IMR-90 (cell line): ENCODE results near the gene ZNF213. TPM values are rescaled to one million over a fixed set of nuclear protein-coding genes. Genes with fewer than 3 reads are reported as not detected.

Experiments
- ATAC-seq: fragments of 200-7000 bp; cut with Tn5 transposase; 2 replicates; pipeline ENCODE4 v1.9.1; 2020; ENCODE audit warnings: low read depth, mild to moderate bottlenecking, moderate library complexity
- BruUV-seq: library from RNA; stranded (reverse); fragments of 400-500 nt; replicated peaks from 2 replicates; lab custom pipeline; 2021; lab: Mats Ljungman, UMichigan
- CTCF ChIA-PET: fragments of 300-600 bp; formaldehyde crosslinking; extraction: SDS; loops from one replicate; lab custom pipeline; 2021; ENCODE audit warnings: antibody characterized with exemption; lab: Yijun Ruan, JAX
- POLR2A ChIA-PET: fragments of 300-600 bp; sonication (Branson Sonifier 250); formaldehyde crosslinking; loops from one replicate; lab custom pipeline; 2022; ENCODE audit warnings: antibody characterized with exemption; ENCODE audit not compliant: unreplicated experiment; lab: Charles Lee
- DNase-seq: peaks from one replicate; pipeline ENCODE4 v3.0.0; 2013
- H2AFZ ChIP-seq: replicated peaks from 2 replicates; pipeline ENCODE3; 2013; ENCODE audit warnings: low read length, mild to moderate bottlenecking; ENCODE audit not compliant: poor library complexity
- H2AK5ac ChIP-seq: 2 replicates; pipeline ENCODE4 v1.6.1; 2013; ENCODE audit warnings: low read depth, low read length, inconsistent platforms
- H2AK9ac ChIP-seq: replicated peaks from 2 replicates; pipeline ENCODE3; 2013; ENCODE audit warnings: mild to moderate bottlenecking, low read depth, low read length, moderate library complexity; ENCODE audit not compliant: poor library complexity
- H2BK120ac ChIP-seq: 2 replicates; pipeline ENCODE4 v1.6.1; 2013; ENCODE audit warnings: low read depth, low read length, inconsistent platforms
- H2BK15ac ChIP-seq: 3 replicates; pipeline ENCODE4 v1.6.1; 2013; ENCODE audit warnings: low read depth, low read length, inconsistent platforms
- H2BK20ac ChIP-seq: 2 replicates; pipeline ENCODE4 v1.6.1; 2013; ENCODE audit warnings: low read depth, mild to moderate bottlenecking, inconsistent platforms, low read length, moderate library complexity
- H2BK5ac ChIP-seq: 2 replicates; pipeline ENCODE4 v1.6.1; 2013; ENCODE audit warnings: mild to moderate bottlenecking, low read depth, low read length, inconsistent platforms; ENCODE audit not compliant: poor library complexity, severe bottlenecking
- H3K14ac ChIP-seq: replicated peaks from 2 replicates; pipeline ENCODE4 v1.6.1; 2013; ENCODE audit warnings: low read depth, low read length, inconsistent platforms
- H3K18ac ChIP-seq: 2 replicates; pipeline ENCODE4 v1.6.1; 2013; ENCODE audit warnings: low read depth, low read length, control low read depth
- H3K23ac ChIP-seq: 2 replicates; pipeline ENCODE4 v1.6.1; 2013; ENCODE audit warnings: low read depth, low read length, inconsistent platforms
- H3K27ac ChIP-seq: 2 replicates; pipeline ENCODE4 v1.5.1; 2013; ENCODE audit warnings: mild to moderate bottlenecking, control low read depth, low read length; ENCODE audit not compliant: insufficient read depth
- H3K27me3 ChIP-seq: 2 replicates; pipeline ENCODE4 v1.6.1; 2013; ENCODE audit warnings: low read length; ENCODE audit not compliant: control insufficient read depth, insufficient read depth
- H3K36me3 ChIP-seq: 2 replicates; pipeline ENCODE4 v1.6.1; 2013; ENCODE audit warnings: low read length, mixed read lengths; ENCODE audit not compliant: control insufficient read depth, insufficient read depth
- H3K4ac ChIP-seq: 2 replicates; pipeline ENCODE4 v1.6.1; 2013; ENCODE audit warnings: low read depth, low read length, inconsistent platforms
- H3K4me1 ChIP-seq: 2 replicates; pipeline ENCODE4 v1.6.1; 2013; ENCODE audit warnings: low read length, mixed read lengths; ENCODE audit not compliant: control insufficient read depth, insufficient read depth
- H3K4me2 ChIP-seq: 2 replicates; pipeline ENCODE4 v1.6.1; 2013; ENCODE audit warnings: low read depth, mild to moderate bottlenecking, control low read depth, low read length, moderate library complexity
- H3K4me3 ChIP-seq: 2 replicates; pipeline ENCODE4 v1.5.1; 2013; ENCODE audit warnings: low read depth, mild to moderate bottlenecking, control low read depth, low read length, moderate library complexity; ENCODE audit not compliant: insufficient read depth
- H3K56ac ChIP-seq: 2 replicates; pipeline ENCODE4 v1.6.1; 2013; ENCODE audit warnings: low read length, inconsistent platforms; ENCODE audit not compliant: insufficient read depth; ENCODE audit errors: extremely low read depth
- H3K79me1 ChIP-seq, 2 experiments: 2 replicates each; pipeline ENCODE4 v1.6.1; 2013; ENCODE audit warnings: low read length in 2 of 2, inconsistent platforms in 1 of 2, low read depth in 1 of 2
- H3K9ac ChIP-seq: 2 replicates; pipeline ENCODE4 v1.6.1; 2013; ENCODE audit warnings: low read depth, low read length, control low read depth
- H3K9me1 ChIP-seq: 2 replicates; pipeline ENCODE4 v1.6.1; 2013; ENCODE audit warnings: low read length, inconsistent platforms; ENCODE audit not compliant: insufficient read depth
- H3K9me3 ChIP-seq: 2 replicates; pipeline ENCODE4 v1.6.1; 2013; ENCODE audit warnings: low read length; ENCODE audit not compliant: control insufficient read depth, insufficient read depth
- H4K20me1 ChIP-seq: 2 replicates; pipeline ENCODE4 v1.6.1; 2013; ENCODE audit warnings: low read length, inconsistent platforms; ENCODE audit not compliant: insufficient read depth
- H4K5ac ChIP-seq: 2 replicates; pipeline ENCODE4 v1.6.1; 2013; ENCODE audit warnings: mild to moderate bottlenecking, low read depth, low read length, control low read depth
- H4K8ac ChIP-seq, 2 experiments: 2 replicates each; pipeline ENCODE4 v1.6.1; 2013; ENCODE audit warnings: low read depth in 2 of 2, low read length in 2 of 2, control low read depth in 1 of 2, inconsistent platforms in 1 of 2
- H4K91ac ChIP-seq: 2 replicates; pipeline ENCODE4 v1.6.1; 2013; ENCODE audit warnings: low read depth, low read length, inconsistent platforms; ENCODE audit not compliant: insufficient read depth
- BHLHE40 ChIP-seq: fragments of 150-350 bp; IDR thresholded peaks from 2 replicates; pipeline ENCODE4 v1.6.1; 2016; ENCODE audit warnings: mild to moderate bottlenecking, low read depth, low read length
- CEBPB ChIP-seq: IDR thresholded peaks from 2 replicates; pipeline ENCODE4 v1.6.1; 2012; ENCODE audit warnings: low read depth, low read length, improper control_type of control experiment
- CHD1 ChIP-seq: IDR thresholded peaks from 2 replicates; pipeline ENCODE4 v1.6.1; 2012; ENCODE audit warnings: low read depth, low read length, improper control_type of control experiment
- CTCF ChIP-seq: conservative IDR thresholded peaks from 2 replicates; pipeline ENCODE4 v1.5.1; 2012; ENCODE audit warnings: mild to moderate bottlenecking, low read depth, low read length, improper control_type of control experiment
- MAFK ChIP-seq: IDR thresholded peaks from 2 replicates; pipeline ENCODE4 v1.6.1; 2012; ENCODE audit warnings: low read depth, low read length, improper control_type of control experiment
- MAZ ChIP-seq: IDR thresholded peaks from 2 replicates; pipeline ENCODE4 v1.6.1; 2012; ENCODE audit warnings: low read depth, mild to moderate bottlenecking, low read length, improper control_type of control experiment, moderate library complexity, borderline replicate concordance
- POLR2A ChIP-seq: IDR thresholded peaks from 2 replicates; pipeline ENCODE4 v1.6.1; 2012; ENCODE audit warnings: mild to moderate bottlenecking, low read depth, low read length
- WGBS, 2 experiments: methylation state at CpG; one replicate each; pipeline versions ENCODE4 v1.1.5 to v1.1.7; 2013; ENCODE audit warnings: missing lambda C conversion rate in 2 of 2; ENCODE audit not compliant: insufficient read length in 1 of 2; ENCODE audit errors: extremely low coverage in 2 of 2; 5-methylcytosine and 5-hydroxymethylcytosine counted together
- dilution Hi-C: fragments of 300-500 bp; cut with HindIII; formaldehyde crosslinking; loops from one replicate; pipeline ENCODE4 v1.14.3; 2018; ENCODE audit warnings: low sequenced_read_pairs; ENCODE audit not compliant: unreplicated experiment
- in situ Hi-C: fragments of 300-500 bp; cut with MboI; formaldehyde crosslinking; loops from 3 replicates; pipeline ENCODE4 v1.14.3; 2019; ENCODE audit warnings: low sequenced_read_pairs, inconsistent platforms, mixed read lengths
- intact Hi-C: fragments of 100-400 bp; cut with micrococcal nuclease; formaldehyde crosslinking; loops from 2 replicates; pipeline ENCODE4 v1.10.0; 2022
- polyA plus RNA-seq, 3 experiments: library from polyadenylated mRNA; depleted of rRNA; stranded (reverse); fragments of >200 nt; gene quantifications; 2 replicates each; pipeline ENCODE4 v1.2.3, GENCODE V29; 2012; ENCODE audit warnings: low replicate concordance in 1 of 3
- total RNA-seq: library from RNA; depleted of rRNA; stranded (reverse); fragments of >200 nt; gene quantifications from 2 replicates; pipeline ENCODE4 v1.2.3, GENCODE V29; 2012
- TF ChIP-seq, protein P1 (sequence below): fragments of 150-350 bp; IDR thresholded peaks from 2 replicates; pipeline ENCODE4 v1.6.1; 2017; ENCODE audit warnings: mild to moderate bottlenecking, antibody characterized with exemption, low read length, low read depth

ZNF213 gene
- total and polyA plus RNA-seq, 2 of the 4 experiments (the other 2 are of a cell fraction): 0.72 to 4.0 TPM

- no peak overlapping the region for H3K23ac ChIP-seq
- WGBS, 2 experiments: 20% methylated on average over 4 of the region's 8 CpGs; no CpG with 5 or more reads in 1 of the 2 experiments
- H3K4me1 ChIP-seq: peaks cover 3% of the 10 kb centered on the region
- H3K14ac ChIP-seq: no peak overlapping the region
- no peak overlapping the region for H3K18ac ChIP-seq
- H3K9ac ChIP-seq: no peak overlapping the region
- ChIA-PET CTCF (no interaction called here), POLR2A (no interaction called here)
- DNase-seq (no peak), ATAC-seq (no peak)
- no peak overlapping the region for H3K27ac ChIP-seq
- H2AK9ac ChIP-seq: no peak overlapping the region
- no peak overlapping the region for H2BK15ac ChIP-seq
- H3K56ac ChIP-seq: no peak overlapping the region
- no peak overlapping the region for H3K4me2 ChIP-seq
- H4K91ac ChIP-seq: no peak overlapping the region
- H2BK20ac ChIP-seq: no peak overlapping the region
- no peak overlapping the region for H4K5ac ChIP-seq
- H4K8ac ChIP-seq: no peak overlapping the region
- no peaks in the 10 kb centered on the region for H3K36me3 ChIP-seq
- no peaks in the 10 kb centered on the region for H3K79me1 ChIP-seq
- intact Hi-C loops: no loop called here
- H2AK5ac ChIP-seq: no peak overlapping the region
- H3K9me3 ChIP-seq: no peaks in the 10 kb centered on the region
- peaks cover 17% of the 10 kb centered on the region for H3K9me1 ChIP-seq
- BruUV-seq: no TSS peak
- no peak overlapping the region for H3K4ac ChIP-seq
- H3K27me3 ChIP-seq: peaks cover 35% of the 10 kb centered on the region
- H2BK120ac ChIP-seq: no peak overlapping the region
- TF ChIP-seq CEBPB (no peak), MAFK (no peak), CHD1 (no peak), MAZ (no peak), CTCF (no peak), POLR2A (no peak), BHLHE40 (no peak)
- TF ChIP-seq, protein P1, sequence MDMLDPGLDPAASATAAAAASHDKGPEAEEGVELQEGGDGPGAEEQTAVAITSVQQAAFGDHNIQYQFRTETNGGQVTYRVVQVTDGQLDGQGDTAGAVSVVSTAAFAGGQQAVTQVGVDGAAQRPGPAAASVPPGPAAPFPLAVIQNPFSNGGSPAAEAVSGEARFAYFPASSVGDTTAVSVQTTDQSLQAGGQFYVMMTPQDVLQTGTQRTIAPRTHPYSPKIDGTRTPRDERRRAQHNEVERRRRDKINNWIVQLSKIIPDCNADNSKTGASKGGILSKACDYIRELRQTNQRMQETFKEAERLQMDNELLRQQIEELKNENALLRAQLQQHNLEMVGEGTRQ: no peak
- in situ Hi-C loops: no loop called here
- peak overlapping the region; percentile 48 for H2AFZ ChIP-seq
- H4K20me1 ChIP-seq: no peaks in the 10 kb centered on the region
- dilution Hi-C loops: no loop called here
- no peak overlapping the region for H3K4me3 ChIP-seq
- no peak overlapping the region for H2BK5ac ChIP-seq
Measured at GRCh38 chr16:3097266-3097665, 37.6 kb upstream of the ZNF213 start.
